Measurements from ENCODE around the gene SLC2A8.

The SLC2A8 gene

GRCh38 chr9:127430415-127430814 lies 33.4 kb downstream of the SLC2A8 start:
- no peak for FAIRE-seq
- no peak for DNase-seq (ENCODE audit: insufficient read length, low spot score)
- TF ChIP-seq CTCF (IDR thresholded peaks at IDR 0.05; ENCODE audit: insufficient read depth, missing control alignments): no peak

GRCh38 chr9:127437497-127438264 lies 40.7 kb downstream of the SLC2A8 start:
- no peak for FAIRE-seq

GRCh38 chr9:127438394-127438793 lies 41.4 kb downstream of the SLC2A8 start:
- TF ChIP-seq CTCF (IDR thresholded peaks at IDR 0.05; ENCODE audit: insufficient read depth, missing control alignments): no peak
- FAIRE-seq: no peak
- DNase-seq (ENCODE audit: insufficient read length, low spot score): no peak

More at GRCh38 chr9:127437497-127438264, 40.7 kb downstream of the SLC2A8 start:
- TF ChIP-seq CTCF (IDR thresholded peaks at IDR 0.05; ENCODE audit: insufficient read depth, missing control alignments): no peak
- DNase-seq (ENCODE audit: insufficient read length, low spot score): no peak

GRCh38 chr9:127444283-127444920 lies 47.4 kb downstream of the SLC2A8 start:
- no peak for TF ChIP-seq CTCF (IDR thresholded peaks at IDR 0.05; ENCODE audit: insufficient read depth, missing control alignments)
- no peak for FAIRE-seq

GRCh38 chr9:127444921-127445850 lies 48.2 kb downstream of the SLC2A8 start:
- FAIRE-seq: no peak
- TF ChIP-seq CTCF (IDR thresholded peaks at IDR 0.05; ENCODE audit: insufficient read depth, missing control alignments): no peak
- DNase-seq (ENCODE audit: insufficient read length, low spot score): no peak

More at GRCh38 chr9:127444283-127444920, 47.4 kb downstream of the SLC2A8 start:
- no peak for DNase-seq (ENCODE audit: insufficient read length, low spot score)

- DNase-seq (ENCODE audit: insufficient read length, low spot score): no peak
- FAIRE-seq: no peak
Measured at GRCh38 chr9:127445851-127446712, 49.1 kb downstream of the SLC2A8 start.

More at GRCh38 chr9:127445851-127446712, 49.1 kb downstream of the SLC2A8 start:
- TF ChIP-seq CTCF (IDR thresholded peaks at IDR 0.05; ENCODE audit: insufficient read depth, missing control alignments): no peak
